Lung (tissue), 12 donors: Measurements from ENCODE around the gene PCDHGA2. TPM values are rescaled to one million over a fixed set of nuclear protein-coding genes. Genes with fewer than 3 reads are reported as not detected.

Experiments
- ATAC-seq: fragments of 200-7000 bp; cut with Tn5 transposase; one replicate; pipeline ENCODE4 v1.9.1; 2020; ENCODE audit warnings: moderate number of reproducible peaks; ENCODE audit not compliant: insufficient read depth, low FRiP score
- DNase-seq, 3 donors: peaks; one replicate each; pipeline ENCODE4 v3.0.0-alpha.2; 2013 to 2017
- H3K27ac ChIP-seq, 2 donors: one replicate each; pipeline ENCODE4 v1.5.1; 2013; ENCODE audit warnings: mild to moderate bottlenecking in 2 of 2, moderate library complexity in 2 of 2, control low read depth in 1 of 2, inconsistent platforms in 1 of 2, low read depth in 1 of 2, low read length in 1 of 2
- H3K27me3 ChIP-seq, 3 donors: one replicate each; pipeline ENCODE4 v1.5.1; 2013; ENCODE audit warnings: low read length in 2 of 3; ENCODE audit not compliant: control insufficient read depth in 3 of 3, insufficient read depth in 3 of 3
- H3K36me3 ChIP-seq, 4 donors: one replicate each; pipeline ENCODE4 v1.5.1; 2013; ENCODE audit warnings: low read length in 4 of 4, mild to moderate bottlenecking in 1 of 4, moderate library complexity in 1 of 4; ENCODE audit not compliant: control insufficient read depth in 4 of 4, insufficient read depth in 4 of 4
- H3K4me1 ChIP-seq, 5 donors: one replicate each; pipeline ENCODE4 v1.5.1; 2013; ENCODE audit warnings: low read length in 5 of 5, mild to moderate bottlenecking in 2 of 5, moderate library complexity in 1 of 5; ENCODE audit not compliant: control insufficient read depth in 5 of 5, insufficient read depth in 5 of 5
- H3K4me3 ChIP-seq: one replicate; pipeline ENCODE4 v1.5.1; 2013; ENCODE audit warnings: mild to moderate bottlenecking, control low read depth, moderate library complexity
- H3K9ac ChIP-seq, 2 donors: one replicate each; pipeline ENCODE4 v1.5.1; 2013; ENCODE audit warnings: low read length in 2 of 2, control low read depth in 1 of 2; ENCODE audit not compliant: insufficient read depth in 1 of 2
- H3K9me3 ChIP-seq, 4 donors: one replicate each; pipeline ENCODE4 v1.5.1; 2013; ENCODE audit warnings: low read length in 3 of 4, mild to moderate bottlenecking in 1 of 4, moderate library complexity in 1 of 4; ENCODE audit not compliant: control insufficient read depth in 4 of 4, insufficient read depth in 3 of 4
- WGBS, 2 donors: extraction: QIAGEN DNeasy Blood & Tissue Kit; methylation state at CpG; one replicate each; pipeline ENCODE4 v1.1.7; 2013; 5-methylcytosine and 5-hydroxymethylcytosine counted together
- polyA plus RNA-seq, 2 donors: library from polyadenylated mRNA; stranded (reverse); fragments of 200-250 nt; gene quantifications; one replicate each; pipeline ENCODE4 v1.2.1, GENCODE V29; 2013
- total RNA-seq, 2 donors: library from RNA; depleted of rRNA in 1 of 2; stranded (reverse); fragments of >200 nt in 1 of 2; gene quantifications; one replicate each; pipeline ENCODE4 v1.2.1, GENCODE V29; 2014 to 2021
- TF ChIP-seq, protein P1 (sequence below): IDR thresholded peaks from 2 replicates; pipeline ENCODE4 v1.5.1; 2012; ENCODE audit warnings: mild to moderate bottlenecking; ENCODE audit errors: control extremely low read depth, extremely low read depth
- donor health status: control.
- donor health status: control.
- donor health status: Bipolar disorder and iron deficiency.
- donor health status: healthy.
- donor health status: DM: yes; HTN: yes; CAD: no.

PCDHGA2 gene
- total and polyA plus RNA-seq, 4 donors: 0.39 to 7.7 (median 3.3) TPM

DNA sequence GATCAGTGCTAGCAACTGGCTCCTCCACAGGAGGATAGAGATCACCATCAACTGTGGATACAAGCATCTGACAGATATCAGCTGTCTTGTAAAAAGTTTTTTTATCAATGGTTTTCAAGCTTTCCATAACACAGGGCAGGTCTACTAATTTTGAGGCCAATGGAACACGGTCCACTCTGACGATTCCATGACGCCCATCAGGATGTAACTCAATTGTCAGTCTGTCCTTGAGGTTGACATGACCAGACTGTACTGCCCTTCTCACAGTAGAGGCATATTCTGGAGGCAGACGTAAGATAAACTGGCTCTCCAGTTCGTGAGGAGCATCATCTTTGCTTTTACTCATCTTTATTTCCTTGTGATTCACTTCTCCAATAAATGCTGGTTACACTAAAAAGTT lies 18.9 kb upstream of the PCDHGA2 start:
- 77% methylated on average over 5 of the region's 5 CpGs for WGBS, 2 donors
- H3K27ac ChIP-seq: peak overlapping the region in 1 of 2 donors; percentile 96

DNA sequence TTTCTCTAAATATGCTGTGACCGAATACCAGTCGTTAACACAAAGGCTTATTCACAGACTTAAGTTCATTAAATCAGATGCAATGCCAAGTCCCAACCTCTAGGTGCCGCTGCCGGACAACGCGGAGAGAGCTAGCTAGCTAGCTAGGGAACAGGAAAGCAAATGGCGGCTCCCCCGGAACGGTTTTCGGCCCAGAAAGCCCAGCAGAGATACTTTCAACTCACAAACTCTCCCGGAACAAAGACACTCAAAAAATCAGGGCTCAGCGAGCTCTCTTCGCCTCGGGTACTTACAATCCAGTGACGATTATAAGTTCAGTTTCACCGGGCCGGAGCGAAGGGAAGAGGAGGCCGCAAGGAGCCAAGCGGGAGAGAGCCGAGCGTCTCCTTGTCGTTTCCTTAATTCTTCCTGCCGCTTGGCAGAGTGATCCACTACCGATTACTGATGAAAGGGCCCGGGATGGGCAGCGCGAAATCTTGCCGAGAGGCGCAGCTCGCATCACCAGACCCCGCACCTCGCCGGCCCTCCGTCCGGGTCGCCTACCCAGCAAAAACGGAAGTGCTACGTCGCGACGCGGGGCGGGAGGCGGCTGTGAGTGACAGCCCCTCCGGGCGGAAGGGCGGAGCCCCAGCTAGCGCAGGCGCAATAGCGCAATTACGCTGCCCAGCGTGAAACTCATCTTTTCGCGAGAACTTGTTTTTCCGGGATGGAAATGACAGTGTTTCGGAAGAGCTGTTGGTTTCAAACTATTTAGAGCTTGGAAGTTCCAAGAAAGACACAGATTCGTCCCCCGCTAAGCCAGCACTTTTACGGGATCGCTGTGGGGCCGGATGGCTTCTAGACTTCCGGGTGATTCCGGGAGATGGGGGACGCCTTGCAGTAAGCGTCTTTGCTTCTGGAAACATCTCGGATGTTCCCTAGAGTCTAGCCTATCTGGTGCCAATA lies 18.1 kb upstream of the PCDHGA2 start, which contains the start of gene TAF7:
Gene TAF7 (minus strand): TSS at position 560 of the 945 bp plus-strand sequence. CDS start 740 bp downstream, outside the sequence.
- ATAC-seq: peak; percentile 97
- TF ChIP-seq, protein P1, sequence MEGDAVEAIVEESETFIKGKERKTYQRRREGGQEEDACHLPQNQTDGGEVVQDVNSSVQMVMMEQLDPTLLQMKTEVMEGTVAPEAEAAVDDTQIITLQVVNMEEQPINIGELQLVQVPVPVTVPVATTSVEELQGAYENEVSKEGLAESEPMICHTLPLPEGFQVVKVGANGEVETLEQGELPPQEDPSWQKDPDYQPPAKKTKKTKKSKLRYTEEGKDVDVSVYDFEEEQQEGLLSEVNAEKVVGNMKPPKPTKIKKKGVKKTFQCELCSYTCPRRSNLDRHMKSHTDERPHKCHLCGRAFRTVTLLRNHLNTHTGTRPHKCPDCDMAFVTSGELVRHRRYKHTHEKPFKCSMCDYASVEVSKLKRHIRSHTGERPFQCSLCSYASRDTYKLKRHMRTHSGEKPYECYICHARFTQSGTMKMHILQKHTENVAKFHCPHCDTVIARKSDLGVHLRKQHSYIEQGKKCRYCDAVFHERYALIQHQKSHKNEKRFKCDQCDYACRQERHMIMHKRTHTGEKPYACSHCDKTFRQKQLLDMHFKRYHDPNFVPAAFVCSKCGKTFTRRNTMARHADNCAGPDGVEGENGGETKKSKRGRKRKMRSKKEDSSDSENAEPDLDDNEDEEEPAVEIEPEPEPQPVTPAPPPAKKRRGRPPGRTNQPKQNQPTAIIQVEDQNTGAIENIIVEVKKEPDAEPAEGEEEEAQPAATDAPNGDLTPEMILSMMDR: peak; percentile 77
- H3K4me3 ChIP-seq: peak within 1 kb of the TSS; percentile 74
- H3K27me3 ChIP-seq: no peaks in the 10 kb centered on the region
- H3K4me1 ChIP-seq: peaks cover 0 to 9% (median 0%) of the 10 kb centered on the region in 5 donors
- peak within 1 kb of the TSS; percentile 93 to 96 for H3K27ac ChIP-seq
- WGBS, 2 donors: 1 to 3% methylated on average over 66 to 67 of the region's 67 CpGs
- peaks cover 0 to 36% (median 17%) of the 10 kb centered on the region in 4 donors for H3K36me3 ChIP-seq
- H3K9me3 ChIP-seq: peaks cover 22 to 35% (median 26%) of the 10 kb centered on the region in 4 donors
- peak within 1 kb of the TSS; percentile 95 to 100 for H3K9ac ChIP-seq
- DNase-seq: peak; percentile 96 to 98 (median 97)

More for the DNA sequence above, 18.9 kb upstream of the PCDHGA2 start:
- ATAC-seq (no peak), DNase-seq (no peak)
- Histone ChIP-seq H3K4me3 (peak overlapping the region; percentile 24), H3K36me3 (peaks cover 0 to 37% (median 21%) of the 10 kb centered on the region in 4 donors), H3K27me3 (no peaks in the 10 kb centered on the region), H3K4me1 (peaks cover 0 to 9% (median 0%) of the 10 kb centered on the region in 5 donors), H3K9ac (no peak overlapping the region), H3K9me3 (peaks cover 25 to 39% (median 32%) of the 10 kb centered on the region in 4 donors)
- TF ChIP-seq, protein P1: no peak

DNA sequence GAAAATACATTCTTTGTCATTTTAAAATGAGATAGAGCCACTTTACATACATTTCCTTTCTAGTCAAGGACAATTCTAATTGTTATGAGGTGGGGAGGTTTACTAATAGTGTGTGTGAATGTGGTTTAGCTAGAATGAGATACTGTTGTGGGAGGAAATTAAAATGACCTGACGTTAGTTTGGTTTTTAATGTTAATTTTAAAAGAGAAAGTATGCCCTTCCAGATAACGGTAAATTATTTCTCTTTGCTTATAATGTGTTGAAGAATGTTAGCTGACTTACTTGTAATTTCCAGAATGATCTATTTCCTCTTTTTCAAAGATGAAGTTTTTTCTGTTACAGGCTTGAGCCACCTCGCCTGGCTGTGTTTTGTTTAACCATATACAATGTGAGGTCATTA lies 16.3 kb upstream of the PCDHGA2 start:
- Histone ChIP-seq H3K4me1 (peaks cover 0 to 9% (median 0%) of the 10 kb centered on the region in 5 donors), H3K4me3 (no peak overlapping the region), H3K9ac (no peak overlapping the region), H3K9me3 (peaks cover 17 to 32% (median 27%) of the 10 kb centered on the region in 4 donors), H3K36me3 (peaks cover 0 to 24% (median 15%) of the 10 kb centered on the region in 4 donors), H3K27me3 (peaks cover 0 to 4% (median 0%) of the 10 kb centered on the region in 3 donors), H3K27ac (no peak overlapping the region)
- TF ChIP-seq, protein P1: no peak
- WGBS, 2 donors: 86 to 94% methylated on average over 3 of the region's 3 CpGs
- ATAC-seq: no peak
- no peak for DNase-seq
